BLaER1 (cell line): Measurements from ENCODE around the gene KPTN.

Source experiments
- H3K27ac ChIP-seq: shearing (Covaris generic); formaldehyde crosslinking; 2 replicates; pipeline ENCODE4 v1.8.1; 2022
- H3K27me3 ChIP-seq: shearing (Covaris generic); formaldehyde crosslinking; 2 replicates; pipeline ENCODE4 v1.8.1; 2022
- H3K36me3 ChIP-seq: shearing (Covaris generic); formaldehyde crosslinking; 2 replicates; pipeline ENCODE4 v1.8.1; 2022
- H3K4me1 ChIP-seq: shearing (Covaris generic); formaldehyde crosslinking; 2 replicates; pipeline ENCODE4 v1.8.1; 2022
- H3K4me2 ChIP-seq: shearing (Covaris generic); formaldehyde crosslinking; 2 replicates; pipeline ENCODE4 v1.8.1; 2022
- H3K4me3 ChIP-seq: shearing (Covaris generic); formaldehyde crosslinking; 2 replicates; pipeline ENCODE4 v1.8.1; 2022
- H3K9ac ChIP-seq: shearing (Covaris generic); formaldehyde crosslinking; 2 replicates; pipeline ENCODE4 v1.8.1; 2022
- H3K9me3 ChIP-seq: shearing (Covaris generic); formaldehyde crosslinking; 2 replicates; pipeline ENCODE4 v1.8.1; 2022
- H4K20me1 ChIP-seq: shearing (Covaris generic); formaldehyde crosslinking; 2 replicates; pipeline ENCODE4 v1.8.1; 2022
- Cebpa-rat ChIP-seq: shearing (Covaris generic); IDR thresholded peaks from 2 replicates; pipeline ENCODE4 v1.8.1; 2022

The KPTN gene

DNA sequence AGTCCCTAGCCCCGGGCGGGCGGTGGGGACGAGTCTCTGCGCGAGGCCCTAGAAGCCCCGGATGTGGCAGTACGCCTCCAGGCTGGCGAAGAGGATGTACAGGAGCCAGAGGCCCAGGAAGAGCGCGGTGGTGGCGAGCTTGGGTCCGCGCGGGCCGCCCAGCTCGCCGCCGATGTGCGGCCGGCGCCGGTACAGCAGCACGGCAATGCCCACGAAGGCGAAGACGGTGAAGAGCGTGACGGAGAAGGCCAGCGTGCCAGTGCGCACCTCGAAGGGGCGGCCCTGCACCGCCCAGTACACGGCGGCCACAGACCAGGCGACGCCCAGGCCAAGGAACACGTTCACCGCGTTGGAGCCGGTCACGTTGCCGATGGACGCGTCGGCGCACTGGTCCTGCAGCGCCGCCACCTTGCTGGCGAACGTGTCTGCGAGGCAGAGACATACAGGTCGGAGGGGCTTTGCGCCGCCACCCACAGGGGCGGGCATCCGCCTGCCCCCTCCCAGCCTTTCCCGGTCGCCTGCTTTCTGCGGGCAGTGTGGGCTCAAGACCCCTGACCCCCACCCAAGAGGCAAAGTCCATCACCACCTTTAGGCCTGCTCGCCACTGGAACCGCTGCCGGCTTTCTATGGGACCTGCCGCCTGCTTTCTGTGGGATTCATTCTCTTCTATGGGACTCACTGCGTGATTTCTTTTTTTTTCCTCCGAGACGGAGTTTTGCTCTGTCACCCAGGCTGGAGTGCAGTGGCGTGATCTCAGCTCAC is 53.8 kb downstream of the KPTN start:
- Histone ChIP-seq H3K36me3 (no peaks in the 10 kb centered on the region), H3K27me3 (peaks cover 78% of the 10 kb centered on the region), H3K9ac (no peak overlapping the region), H3K9me3 (peaks cover 10% of the 10 kb centered on the region; the same call in 1 of the 2 replicates), H3K4me1 (peaks cover 54% of the 10 kb centered on the region), H3K4me3 (0 out of 2 replicates have a peak overlapping the region, but pooled peaks have one; percentile 38), H4K20me1 (peaks cover 24% of the 10 kb centered on the region; the same call in 1 of the 2 replicates), H3K27ac (no peak overlapping the region), H3K4me2 (peak overlapping the region; percentile 97)
- TF ChIP-seq Cebpa-rat: no peak

DNA sequence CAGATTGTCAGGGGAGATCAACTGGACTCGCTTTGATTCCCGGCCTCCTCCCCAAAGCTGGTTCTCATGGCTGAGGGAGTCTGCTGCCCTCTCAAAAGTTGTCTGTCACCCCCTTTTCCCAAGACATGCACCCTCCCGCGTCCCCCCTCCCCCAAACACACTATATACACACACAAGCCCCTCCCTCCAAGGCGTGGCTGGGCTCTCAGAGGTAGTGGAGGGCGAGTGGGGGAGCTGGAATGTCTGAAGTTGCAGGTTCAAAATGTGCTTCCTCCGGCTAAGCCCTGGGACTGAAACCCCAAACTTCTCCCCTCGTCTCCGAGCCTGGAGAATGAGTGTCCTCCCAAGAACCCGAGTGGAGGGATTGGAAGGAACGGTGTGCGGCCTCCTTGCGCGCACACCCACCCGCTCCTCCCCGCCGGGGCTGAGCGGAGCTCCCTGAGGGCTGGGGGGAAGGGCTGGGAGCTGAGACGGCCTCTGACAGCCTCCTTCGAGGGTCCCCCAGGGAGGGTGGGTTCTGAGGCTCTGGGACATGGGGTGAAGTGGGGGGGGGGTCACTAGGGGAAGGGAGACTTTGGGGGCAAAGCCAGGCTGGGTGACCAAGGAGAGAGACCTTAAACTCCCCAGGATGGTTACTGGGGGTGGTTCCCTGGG is 54.8 kb downstream of the KPTN start:
- no peak overlapping the region for H3K4me3 ChIP-seq
- peaks cover 81% of the 10 kb centered on the region for H3K27me3 ChIP-seq
- peaks cover 49% of the 10 kb centered on the region for H3K4me1 ChIP-seq
- no peak overlapping the region for H3K27ac ChIP-seq
- H3K9me3 ChIP-seq: peaks cover 10% of the 10 kb centered on the region; the same call in 1 of the 2 replicates
- peak overlapping the region; percentile 97 for H3K4me2 ChIP-seq
- no peak for TF ChIP-seq Cebpa-rat
- H3K9ac ChIP-seq: no peak overlapping the region
- H4K20me1 ChIP-seq: peaks cover 24% of the 10 kb centered on the region; the same call in 1 of the 2 replicates
- H3K36me3 ChIP-seq: no peaks in the 10 kb centered on the region

DNA sequence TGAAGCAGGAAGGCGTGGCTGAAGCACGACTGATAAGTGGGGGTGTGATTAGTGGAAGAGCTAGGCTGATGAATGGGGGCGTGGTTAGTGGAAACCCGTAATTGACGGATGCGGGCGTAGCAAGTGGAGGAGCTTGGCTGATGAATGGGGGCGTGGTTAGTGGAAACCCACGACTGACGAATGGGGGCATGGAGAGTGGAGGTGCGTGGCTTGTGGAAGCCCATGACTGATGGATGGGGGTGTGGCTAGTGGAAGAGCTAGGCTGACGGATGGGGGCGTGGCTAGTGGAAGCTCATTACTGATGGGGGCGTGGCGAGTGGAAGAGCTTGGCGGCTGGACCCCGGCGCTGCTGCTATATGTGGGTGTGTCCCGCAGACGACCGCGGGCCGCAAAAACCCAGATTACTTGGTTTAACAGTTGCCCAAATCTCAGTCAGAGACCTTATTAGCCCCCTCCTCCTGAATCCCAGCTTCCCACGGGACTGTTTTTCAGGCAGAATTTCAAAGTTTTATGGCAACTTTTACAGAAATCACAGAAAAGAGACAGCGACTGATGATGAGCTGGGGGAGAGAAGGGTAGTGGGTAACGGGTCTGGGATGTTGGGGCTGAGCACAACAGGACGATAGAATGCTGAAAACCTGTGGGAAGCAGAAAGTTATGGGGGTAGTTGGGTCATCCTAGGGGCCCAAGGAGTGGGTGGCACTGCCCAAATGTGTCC is 55.7 kb downstream of the KPTN start:
- peak overlapping the region; percentile 55 for H3K4me3 ChIP-seq
- H3K27ac ChIP-seq: no peak overlapping the region
- no peak overlapping the region for H3K9ac ChIP-seq

DNA sequence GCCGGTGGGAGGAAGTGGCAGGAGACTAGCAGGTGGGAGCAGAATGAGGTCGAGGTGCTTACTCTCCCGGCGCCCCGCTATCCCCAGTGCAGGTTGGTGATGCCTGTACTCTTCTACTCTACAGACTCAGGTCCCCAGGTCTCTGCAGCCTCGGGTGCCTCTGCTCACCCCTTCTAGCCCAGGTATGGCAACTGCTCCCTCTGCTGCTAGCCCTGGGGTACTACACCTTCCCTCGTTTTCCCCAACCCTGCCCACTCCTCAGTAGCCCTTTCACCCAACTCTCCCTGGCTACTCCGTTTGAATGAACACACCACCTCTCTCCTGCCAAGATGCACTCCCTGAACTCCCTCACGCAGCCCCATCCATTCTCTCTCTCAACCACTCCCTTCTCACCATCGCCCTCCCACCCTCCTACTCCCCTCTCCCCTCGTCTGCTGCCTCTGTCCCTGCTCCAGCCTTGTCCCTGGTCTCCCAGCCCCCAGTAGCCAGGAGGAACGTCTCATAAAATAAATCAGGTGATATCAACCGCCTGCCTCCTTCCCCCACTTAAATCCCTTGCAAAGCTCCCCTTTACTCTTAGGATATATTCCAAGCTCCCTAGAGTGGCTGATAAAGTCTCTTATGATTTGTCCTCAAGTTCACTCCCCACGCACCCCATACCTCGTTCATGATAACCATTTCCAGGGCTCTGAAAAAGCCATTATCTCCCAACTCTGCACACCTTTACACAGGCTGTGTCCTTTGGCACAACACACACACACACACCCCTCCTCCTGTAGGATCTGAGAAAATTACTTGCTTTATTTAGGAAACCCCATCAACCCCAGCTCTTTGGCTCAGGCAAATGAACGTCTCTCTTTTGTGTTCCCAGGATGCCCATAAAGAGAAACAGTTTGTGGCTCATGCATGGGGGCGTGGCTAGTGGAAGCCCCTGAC is 56.5 kb downstream of the KPTN start:
- Histone ChIP-seq H3K9me3 (no peaks in the 10 kb centered on the region), H3K9ac (no peak overlapping the region), H3K36me3 (no peaks in the 10 kb centered on the region), H3K27ac (no peak overlapping the region), H4K20me1 (peaks cover 29% of the 10 kb centered on the region; the same call in 1 of the 2 replicates), H3K4me2 (peak overlapping the region; percentile 97), H3K4me1 (peaks cover 44% of the 10 kb centered on the region), H3K27me3 (peaks cover 85% of the 10 kb centered on the region), H3K4me3 (peak overlapping the region; percentile 55; the same call in 1 of the 2 replicates)
- TF ChIP-seq Cebpa-rat: no peak

More for the DNA sequence above, 55.7 kb downstream of the KPTN start:
- H3K27me3 ChIP-seq: peaks cover 85% of the 10 kb centered on the region
- TF ChIP-seq Cebpa-rat: no peak
- peaks cover 8% of the 10 kb centered on the region; the same call in 1 of the 2 replicates for H3K9me3 ChIP-seq
- H3K36me3 ChIP-seq: no peaks in the 10 kb centered on the region
- H3K4me2 ChIP-seq: peak overlapping the region; percentile 97
- peaks cover 49% of the 10 kb centered on the region for H3K4me1 ChIP-seq
- peaks cover 29% of the 10 kb centered on the region; the same call in 1 of the 2 replicates for H4K20me1 ChIP-seq
